A549 treated with AZD9567 at 1 μM for 4 hours (cell line): Measurements from ENCODE around the gene ZNF485. TPM values are rescaled to one million over a fixed set of nuclear protein-coding genes. Genes with fewer than 3 reads are reported as not detected.

Source experiments
- total RNA-seq: library from RNA; stranded (reverse); fragments of 200-300 nt; extraction: Qiagen RNA extraction; gene quantifications from 5 replicates; pipeline ENCODE4 v1.2.3, GENCODE V29; 2022; ENCODE audit not compliant: insufficient read depth

Gene ZNF485
- 1.8 to 2.1 TPM (median 1.9 TPM) in 5 replicates for total RNA-seq

GRCh38 chr10:43606323-43607198 is at the start of gene ZNF485:
Gene ZNF485 (plus strand): TSS chr10:43606438. CDS start chr10:43607051, 613 bp downstream.

GRCh38 chr10:43574001-43574892 is 32.0 kb upstream of the ZNF485 start, which contains the start of gene ZNF239:
Gene ZNF239 (minus strand): TSS chr10:43574616. CDS start chr10:43558079, 16,537 bp downstream.

GRCh38 chr10:43648398-43649184 is 42.4 kb downstream of the ZNF485 start, which contains the start of gene ZNF32:
Gene ZNF32 (minus strand): TSS chr10:43648881. CDS start chr10:43646133, 2,748 bp downstream.

Other genes starting within 250 kb of the ZNF485 start
- 0.21 TPM in 1 of 5 replicates, not detected in the others for gene FXYD4, start 234.8 kb upstream of the ZNF485 start, total RNA-seq
- 317 to 349 TPM (median 335 TPM) in 5 replicates for gene HNRNPF, start 197.3 kb upstream of the ZNF485 start, total RNA-seq
- gene ZNF487, start 169.3 kb upstream of the ZNF485 start, total RNA-seq, result 6.0 to 7.4 TPM (median 7.1 TPM) in 5 replicates
- 1.8 to 5.9 TPM (median 2.1 TPM) in 5 replicates for gene ZNF239, start 31.8 kb upstream of the ZNF485 start, total RNA-seq
- gene ZNF32, start 42.4 kb downstream of the ZNF485 start, total RNA-seq, result 9.3 to 15.0 TPM (median 13.4 TPM) in 5 replicates